CD14-positive monocyte (primary cell): Measurements from ENCODE around the gene TMEM175. TPM values are rescaled to one million over a fixed set of nuclear protein-coding genes. Genes with fewer than 3 reads are reported as not detected.

Experiments used
- DNase-seq, 3 donors: peaks; one replicate each; pipeline ENCODE4 v3.0.0-alpha.2; 2011 to 2022
- H2AFZ ChIP-seq: 2 replicates; pipeline ENCODE4 v1.6.0; 2012; ENCODE audit warnings: mild to moderate bottlenecking, low read depth, low read length, inconsistent platforms; ENCODE audit not compliant: insufficient read depth, poor library complexity, severe bottlenecking
- H3K27ac ChIP-seq, 2 donors: 1 replicate in 1 of 2; 2 replicates in 1 of 2; pipeline ENCODE4 v1.5.1; 2012 to 2013; ENCODE audit warnings: low read length in 2 of 2, control low read depth in 1 of 2, inconsistent platforms in 1 of 2, low read depth in 1 of 2, mild to moderate bottlenecking in 1 of 2
- H3K27me3 ChIP-seq, 2 donors: one replicate each; pipeline versions ENCODE4 v1.6.0 to v1.6.1; 2011 to 2013; ENCODE audit warnings: low read length in 2 of 2; ENCODE audit not compliant: control insufficient read depth in 2 of 2, insufficient read depth in 2 of 2
- H3K36me3 ChIP-seq, 2 donors: replicated peaks in 1 of 2; 1 replicate in 1 of 2; 2 replicates in 1 of 2; pipeline versions ENCODE4 v1.5.1 to v1.6.1; 2012 to 2013; ENCODE audit warnings: low read length in 2 of 2, control low read depth in 1 of 2, inconsistent platforms in 1 of 2, mild to moderate bottlenecking in 1 of 2; ENCODE audit not compliant: insufficient read depth in 2 of 2, control insufficient read depth in 1 of 2
- H3K4me1 ChIP-seq, 2 donors: 1 replicate in 1 of 2; 2 replicates in 1 of 2; pipeline versions ENCODE4 v1.5.1 to v1.6.1; 2012 to 2013; ENCODE audit warnings: low read length in 2 of 2, control low read depth in 1 of 2, inconsistent platforms in 1 of 2, mild to moderate bottlenecking in 1 of 2, moderate library complexity in 1 of 2; ENCODE audit not compliant: insufficient read depth in 2 of 2, control insufficient read depth in 1 of 2
- H3K4me2 ChIP-seq: replicated peaks from 2 replicates; pipeline ENCODE3; 2012; ENCODE audit warnings: low read length, moderate library complexity, mild to moderate bottlenecking; ENCODE audit not compliant: poor library complexity, severe bottlenecking; ENCODE audit errors: extremely low read depth
- H3K4me3 ChIP-seq, 3 experiments: fragments of 200-600 bp in 1 of 3; sonication (generic) in 1 of 3; replicated peaks in 1 of 3; 1 replicate in 2 of 3; 2 replicates in 1 of 3; pipeline ENCODE4 v1.5.1; 2011 to 2013; ENCODE audit warnings: low read length in 3 of 3, mild to moderate bottlenecking in 3 of 3, control low read depth in 2 of 3, low read depth in 2 of 3, inconsistent platforms in 1 of 3, moderate library complexity in 1 of 3
- H3K79me2 ChIP-seq: 2 replicates; pipeline ENCODE4 v1.6.0; 2012; ENCODE audit warnings: mild to moderate bottlenecking, control low read depth, inconsistent platforms, low read length, moderate library complexity; ENCODE audit not compliant: insufficient read depth
- H3K9ac ChIP-seq: 2 replicates; pipeline ENCODE4 v1.6.0; 2017; ENCODE audit warnings: low read length, mild to moderate bottlenecking; ENCODE audit not compliant: insufficient read depth, poor library complexity, severe bottlenecking
- H3K9me3 ChIP-seq, 2 donors: replicated peaks in 1 of 2; 1 replicate in 1 of 2; 2 replicates in 1 of 2; pipeline versions ENCODE4 v1.5.1 to v1.6.1; 2012 to 2013; ENCODE audit warnings: low read length in 2 of 2, control low read depth in 1 of 2; ENCODE audit not compliant: control insufficient read depth in 1 of 2, insufficient read depth in 1 of 2
- H4K20me1 ChIP-seq: 2 replicates; pipeline ENCODE4 v1.6.0; 2012; ENCODE audit warnings: mild to moderate bottlenecking, low read length, control low read depth, moderate library complexity; ENCODE audit not compliant: insufficient read depth
- H3K27ac Mint-ChIP-seq, 7 donors: one replicate each; pipeline ENCODE4 v1.8.0; 2020; ENCODE audit warnings: mild to moderate bottlenecking in 7 of 7, mixed read lengths in 7 of 7, moderate library complexity in 6 of 7, inconsistent platforms in 2 of 7
- H3K27me3 Mint-ChIP-seq, 3 donors: one replicate each; pipeline ENCODE4 v1.8.0; 2021 to 2022; ENCODE audit warnings: low read depth in 3 of 3, mild to moderate bottlenecking in 3 of 3, mixed read lengths in 3 of 3, moderate library complexity in 3 of 3, inconsistent platforms in 1 of 3
- H3K36me3 Mint-ChIP-seq, 2 donors: one replicate each; pipeline ENCODE4 v1.8.0; 2020; ENCODE audit warnings: mixed read lengths in 2 of 2, inconsistent platforms in 1 of 2, mild to moderate bottlenecking in 1 of 2
- H3K4me1 Mint-ChIP-seq: one replicate; pipeline ENCODE4 v1.8.0; 2020; ENCODE audit warnings: mild to moderate bottlenecking, mixed read lengths
- H3K4me3 Mint-ChIP-seq, 2 donors: one replicate each; pipeline ENCODE4 v1.8.0; 2020; ENCODE audit warnings: mild to moderate bottlenecking in 2 of 2, mixed read lengths in 2 of 2, moderate library complexity in 1 of 2
- H3K9me3 Mint-ChIP-seq, 7 donors: one replicate each; pipeline ENCODE4 v1.8.0; 2020 to 2022; ENCODE audit warnings: mixed read lengths in 7 of 7, mild to moderate bottlenecking in 6 of 7, moderate library complexity in 6 of 7, inconsistent platforms in 2 of 7
- WGBS: methylation state at CpG from one replicate; pipeline ENCODE4 v1.1.5; 2013; ENCODE audit warnings: missing lambda C conversion rate; ENCODE audit not compliant: insufficient coverage; 5-methylcytosine and 5-hydroxymethylcytosine counted together
- intact Hi-C, 2 donors: fragments of 100-400 bp; cut with micrococcal nuclease; formaldehyde crosslinking; loops; one replicate each; pipeline versions ENCODE4 v1.15.0 to v1.15.1; 2023
- polyA plus RNA-seq, 3 donors: library from polyadenylated mRNA; depleted of rRNA in 1 of 3; unstranded in 2 of 3; stranded (reverse) in 1 of 3; fragments of 300-500 nt in 2 of 3; fragments of >200 nt in 1 of 3; fragmentation: Illumina TruSeq in 2 of 3; gene quantifications; 1 replicate in 2 of 3; 2 replicates in 1 of 3; pipeline ENCODE4 v1.2.3, GENCODE V29; 2012 to 2021
- TF ChIP-seq, protein P1 (sequence below): fragments of 200-600 bp; IDR thresholded peaks from one replicate; pipeline ENCODE4 v1.8.0; 2022; ENCODE audit warnings: antibody characterized with exemption, mild to moderate bottlenecking

TMEM175 gene
- polyA plus RNA-seq, 3 donors = 18.9 to 216 (median 20.7) TPM

DNA sequence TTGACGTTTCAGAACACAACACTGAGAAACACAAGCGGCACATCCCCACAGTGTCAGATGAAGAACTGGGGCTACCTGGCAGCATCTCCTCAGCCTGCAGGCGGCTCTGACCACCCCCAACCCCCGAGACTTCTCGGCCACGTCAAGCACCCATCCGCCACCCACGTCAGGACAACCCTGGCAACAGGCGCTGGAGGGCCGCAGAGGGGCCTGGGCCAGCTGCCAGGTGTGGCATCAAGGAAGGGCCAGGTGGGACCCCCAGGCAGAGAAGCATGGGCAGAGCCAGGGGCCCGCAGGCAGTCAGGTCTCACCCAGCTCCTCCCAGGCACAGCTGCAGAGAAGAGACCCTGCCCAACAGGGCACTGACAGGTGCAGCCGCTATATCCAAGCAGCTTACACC is 22.4 kb upstream of the TMEM175 start:
- Mint-ChIP-seq H3K4me1 (peaks cover 3% of the 10 kb centered on the region), H3K27ac (no peak overlapping the region), H3K27me3 (no peaks in the 10 kb centered on the region), H3K9me3 (peaks cover 0 to 13% (median 1%) of the 10 kb centered on the region in 7 donors), H3K36me3 (peaks cover 61 to 86% of the 10 kb centered on the region in 2 donors), H3K4me3 (no peak overlapping the region)
- Histone ChIP-seq H3K9ac (no peak overlapping the region), H3K4me2 (no peak overlapping the region), H3K4me3 (no peak overlapping the region), H3K36me3 (peaks cover 79 to 88% of the 10 kb centered on the region in 2 donors), H4K20me1 (peaks cover 100% of the 10 kb centered on the region), H2AFZ (no peak overlapping the region), H3K79me2 (peaks cover 94% of the 10 kb centered on the region), H3K27ac (no peak overlapping the region), H3K4me1 (peaks cover 5% of the 10 kb centered on the region in 2 donors), H3K27me3 (no peaks in the 10 kb centered on the region), H3K9me3 (peaks cover 0 to 5% of the 10 kb centered on the region in 2 donors)
- 98% methylated on average over 10 of the region's 12 CpGs for WGBS
- TF ChIP-seq, protein P1, sequence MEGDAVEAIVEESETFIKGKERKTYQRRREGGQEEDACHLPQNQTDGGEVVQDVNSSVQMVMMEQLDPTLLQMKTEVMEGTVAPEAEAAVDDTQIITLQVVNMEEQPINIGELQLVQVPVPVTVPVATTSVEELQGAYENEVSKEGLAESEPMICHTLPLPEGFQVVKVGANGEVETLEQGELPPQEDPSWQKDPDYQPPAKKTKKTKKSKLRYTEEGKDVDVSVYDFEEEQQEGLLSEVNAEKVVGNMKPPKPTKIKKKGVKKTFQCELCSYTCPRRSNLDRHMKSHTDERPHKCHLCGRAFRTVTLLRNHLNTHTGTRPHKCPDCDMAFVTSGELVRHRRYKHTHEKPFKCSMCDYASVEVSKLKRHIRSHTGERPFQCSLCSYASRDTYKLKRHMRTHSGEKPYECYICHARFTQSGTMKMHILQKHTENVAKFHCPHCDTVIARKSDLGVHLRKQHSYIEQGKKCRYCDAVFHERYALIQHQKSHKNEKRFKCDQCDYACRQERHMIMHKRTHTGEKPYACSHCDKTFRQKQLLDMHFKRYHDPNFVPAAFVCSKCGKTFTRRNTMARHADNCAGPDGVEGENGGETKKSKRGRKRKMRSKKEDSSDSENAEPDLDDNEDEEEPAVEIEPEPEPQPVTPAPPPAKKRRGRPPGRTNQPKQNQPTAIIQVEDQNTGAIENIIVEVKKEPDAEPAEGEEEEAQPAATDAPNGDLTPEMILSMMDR = no peak
- DNase-seq = no peak
- intact Hi-C loops = no loop called here

DNA sequence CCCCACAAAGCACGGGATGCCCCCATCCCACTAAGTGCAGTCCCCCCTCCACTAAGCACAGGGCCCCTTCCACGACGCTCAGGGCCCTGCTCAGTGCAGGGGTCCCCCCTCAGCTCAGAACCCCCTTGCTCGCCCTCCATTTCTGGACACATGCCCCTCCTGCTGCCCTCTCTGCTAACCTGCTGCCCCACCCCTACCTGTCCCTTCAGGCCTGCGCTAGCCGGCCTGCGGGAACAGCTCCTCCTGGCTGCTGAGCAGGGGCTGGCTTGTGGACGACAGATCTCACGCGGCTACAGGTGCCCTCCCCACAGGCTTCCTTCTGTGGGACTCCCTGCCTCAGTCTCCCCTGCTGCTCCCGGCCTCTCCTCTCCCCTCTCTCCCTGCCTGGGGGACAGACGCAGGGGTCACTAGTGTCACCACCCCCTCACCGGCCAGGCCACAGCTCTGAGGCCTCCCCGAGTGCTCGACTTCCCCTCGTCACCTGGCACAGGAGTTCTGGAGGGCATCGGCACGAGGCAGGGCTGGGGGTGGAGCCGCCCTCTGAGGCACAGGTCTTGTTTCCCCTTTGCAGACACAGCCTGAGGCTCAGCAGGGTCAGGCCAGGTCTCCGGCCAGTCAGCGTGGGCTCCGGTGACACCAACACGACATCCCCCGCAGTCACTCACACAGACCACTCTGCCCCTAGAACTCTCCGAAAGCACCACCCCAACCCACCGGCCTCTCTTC is 21.7 kb upstream of the TMEM175 start:
- TF ChIP-seq, protein P1 = no peak
- Mint-ChIP-seq H3K27ac (peak overlapping the region in 1 of 7 donors; percentile 19), H3K9me3 (peaks cover 0 to 12% (median 1%) of the 10 kb centered on the region in 7 donors), H3K4me1 (peaks cover 10% of the 10 kb centered on the region), H3K4me3 (no peak overlapping the region), H3K36me3 (peaks cover 56 to 79% of the 10 kb centered on the region in 2 donors), H3K27me3 (no peaks in the 10 kb centered on the region)
- Histone ChIP-seq H3K9me3 (peaks cover 0 to 5% of the 10 kb centered on the region in 2 donors), H3K27ac (no peak overlapping the region), H3K9ac (no peak overlapping the region), H3K27me3 (no peaks in the 10 kb centered on the region), H3K4me2 (no peak overlapping the region), H3K79me2 (peaks cover 94% of the 10 kb centered on the region), H3K4me1 (peaks cover 12% of the 10 kb centered on the region in 2 donors), H2AFZ (no peak overlapping the region), H3K36me3 (peaks cover 73 to 81% of the 10 kb centered on the region in 2 donors), H3K4me3 (no peak overlapping the region), H4K20me1 (peaks cover 100% of the 10 kb centered on the region)
- WGBS = 98% methylated on average over 21 of the region's 26 CpGs
- no peak for DNase-seq
- intact Hi-C loops = no loop called here
